HG02884 (cell line): ENCODE data around the gene RPS29.
"Not testable (repeated sequence)": the region's sequence is repeated elsewhere in the genome, so short reads cannot be mapped to it uniquely, and the experiment has no call there.

ENCODE experiments used
- ATAC-seq: cut with Tn5 transposase; IDR thresholded peaks from one replicate; pipeline ENCODE4 v1.9.1; 2021; ENCODE audit warnings: mild to moderate bottlenecking, moderate library complexity; ENCODE audit not compliant: unreplicated experiment

Gene RPS29

GRCh38 chr14:49585803-49586672 is at the start of gene RPS29:
TSS of gene RPS29 (minus strand) at chr14:49586380. CDS start at chr14:49586346, 34 bp downstream.
- peak; percentile 84 for ATAC-seq

DNA sequence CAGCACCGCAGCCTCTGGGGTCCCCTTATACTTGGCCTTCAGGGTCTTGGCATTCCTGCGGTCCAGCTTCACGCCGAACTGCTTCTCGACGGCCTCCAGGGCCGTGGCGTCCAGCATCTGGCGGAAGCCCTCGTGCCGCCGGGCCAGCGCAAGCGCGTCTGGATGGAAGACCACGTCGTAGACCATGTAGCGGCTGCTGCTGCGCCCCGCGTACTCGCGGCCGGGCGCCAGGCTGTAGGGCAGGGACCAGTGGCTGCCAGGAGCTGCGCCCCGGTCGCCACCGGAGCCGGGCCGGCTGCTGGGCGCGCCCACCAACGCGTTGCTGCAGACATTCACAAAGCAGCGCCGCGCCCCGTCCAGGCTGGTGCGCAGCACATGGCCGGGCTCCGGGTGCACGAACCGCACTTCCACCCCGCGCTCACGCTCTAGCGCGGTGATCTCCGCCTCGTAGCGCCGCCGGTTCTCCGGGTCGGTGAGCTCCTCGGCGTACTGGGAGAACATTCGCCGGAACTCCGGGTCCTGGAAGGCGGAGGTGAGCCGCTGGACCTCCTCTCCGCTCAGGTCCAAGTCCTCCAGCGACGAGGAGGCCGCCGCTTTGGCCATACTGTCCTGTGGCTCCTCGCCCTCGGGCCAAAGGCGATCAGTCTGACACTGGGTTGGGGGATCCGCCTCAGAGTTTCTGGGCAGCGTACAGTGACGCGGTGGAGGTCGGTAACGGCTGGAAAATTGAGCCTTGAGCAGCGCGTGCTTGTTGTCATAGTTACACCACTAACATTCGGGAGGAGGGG is 48.6 kb upstream of the RPS29 start, which contains the start of gene DNAAF2:
Gene DNAAF2, minus strand, starts transcription at position 698 of the 788 bp plus-strand sequence. Its CDS starts 95 bp downstream, at position 603.
- ATAC-seq, result peak; percentile 21

DNA sequence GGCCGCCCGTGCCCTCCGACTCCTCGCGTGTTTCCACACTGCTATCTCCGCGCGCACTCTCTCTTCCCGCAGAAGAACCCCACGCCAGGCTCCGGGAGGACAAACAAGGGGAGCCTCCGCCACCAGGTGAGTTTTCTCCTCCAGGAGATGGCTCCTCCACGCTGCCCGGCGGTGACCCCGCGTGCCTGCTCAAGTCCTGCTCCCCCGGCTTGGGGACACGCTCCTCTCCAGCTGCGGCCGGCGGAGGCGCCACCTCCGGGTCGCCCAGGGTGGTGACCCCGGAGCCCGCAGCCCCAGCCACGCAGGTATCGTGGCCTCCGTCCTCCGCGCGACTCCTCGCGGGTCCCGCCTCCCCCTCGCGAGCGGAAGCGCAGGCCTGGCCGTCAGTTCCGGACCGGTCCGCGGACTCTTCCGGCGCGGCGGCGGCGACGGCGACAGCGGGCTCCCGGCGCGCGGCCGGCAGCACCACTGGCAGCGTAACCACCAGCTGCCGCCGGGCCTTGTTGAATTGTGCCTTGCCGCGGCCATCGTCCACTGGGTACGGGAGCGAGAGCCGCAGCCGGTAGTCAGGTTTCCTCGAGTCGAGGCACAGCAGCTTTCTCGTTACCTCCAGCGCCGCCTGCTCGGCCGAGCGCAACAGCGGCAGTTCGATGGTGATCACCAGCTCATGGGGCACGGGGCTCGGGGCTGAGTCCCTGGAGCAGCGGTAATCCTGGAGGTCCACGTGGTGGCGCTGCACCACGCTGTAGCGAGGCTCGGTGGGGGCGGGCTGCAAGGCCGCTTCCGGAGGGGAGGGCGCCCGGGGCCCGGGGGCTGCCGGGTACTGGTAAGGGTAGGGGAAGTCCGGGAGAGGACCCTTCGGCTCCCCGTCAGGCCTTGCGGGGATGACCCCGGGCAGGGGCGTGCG is 47.7 kb upstream of the RPS29 start:
- ATAC-seq, result peak; percentile 74

DNA sequence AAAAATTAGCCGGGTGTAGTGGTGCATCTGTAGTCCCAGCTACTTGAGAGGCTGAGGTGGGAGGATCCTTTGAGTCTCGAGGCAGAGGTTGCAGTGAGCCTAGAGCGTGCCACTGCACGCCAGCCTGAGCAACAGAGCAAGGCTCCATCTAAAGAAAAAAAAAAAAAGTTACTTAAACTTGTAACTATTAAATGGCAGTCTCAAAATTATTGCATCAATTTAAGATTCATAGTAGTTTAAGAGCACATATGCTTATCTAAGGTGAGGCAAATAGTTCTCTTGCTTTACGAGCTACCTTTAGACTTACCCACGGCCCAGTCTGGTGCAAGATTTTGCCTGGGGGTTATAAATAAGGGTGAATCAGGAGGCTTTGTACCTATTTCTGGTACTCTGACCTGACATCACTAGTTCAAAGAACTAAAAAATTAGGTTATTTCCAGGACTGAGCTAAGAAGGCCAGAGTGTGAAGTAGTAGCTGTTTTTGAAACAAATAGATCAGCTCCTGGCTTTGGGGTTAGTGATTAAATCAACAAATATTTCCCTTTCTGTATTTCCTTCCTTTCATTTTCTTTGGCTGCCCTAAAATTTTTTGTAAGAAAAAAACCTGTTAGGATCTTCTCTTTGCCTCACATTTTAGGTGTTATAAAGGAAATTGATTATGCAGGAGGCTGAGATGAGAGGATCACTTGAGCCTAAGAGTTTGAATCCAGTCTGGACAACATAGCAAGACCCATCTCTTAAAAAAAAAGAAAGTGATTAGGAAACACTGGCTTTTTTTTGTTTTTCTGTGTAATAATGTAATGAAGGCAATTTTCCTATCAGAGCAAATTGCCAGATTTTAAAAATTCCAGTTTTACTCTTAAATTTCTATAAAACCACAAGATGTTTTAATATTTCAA is 38.0 kb upstream of the RPS29 start:
- no peak for ATAC-seq

- no peak for ATAC-seq
Measured at GRCh38 chr14:49623387-49623786, 37.2 kb upstream of the RPS29 start.

DNA sequence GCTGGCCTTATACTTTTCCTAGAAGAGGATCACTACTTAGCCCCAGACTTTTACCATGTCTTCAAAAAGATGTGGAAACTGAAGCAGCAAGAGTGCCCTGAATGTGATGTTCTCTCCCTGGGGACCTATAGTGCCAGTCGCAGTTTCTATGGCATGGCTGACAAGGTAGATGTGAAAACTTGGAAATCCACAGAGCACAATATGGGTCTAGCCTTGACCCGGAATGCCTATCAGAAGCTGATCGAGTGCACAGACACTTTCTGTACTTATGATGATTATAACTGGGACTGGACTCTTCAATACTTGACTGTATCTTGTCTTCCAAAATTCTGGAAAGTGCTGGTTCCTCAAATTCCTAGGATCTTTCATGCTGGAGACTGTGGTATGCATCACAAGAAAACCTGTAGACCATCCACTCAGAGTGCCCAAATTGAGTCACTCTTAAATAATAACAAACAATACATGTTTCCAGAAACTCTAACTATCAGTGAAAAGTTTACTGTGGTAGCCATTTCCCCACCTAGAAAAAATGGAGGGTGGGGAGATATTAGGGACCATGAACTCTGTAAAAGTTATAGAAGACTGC is 35.9 kb upstream of the RPS29 start:
- no peak for ATAC-seq

DNA sequence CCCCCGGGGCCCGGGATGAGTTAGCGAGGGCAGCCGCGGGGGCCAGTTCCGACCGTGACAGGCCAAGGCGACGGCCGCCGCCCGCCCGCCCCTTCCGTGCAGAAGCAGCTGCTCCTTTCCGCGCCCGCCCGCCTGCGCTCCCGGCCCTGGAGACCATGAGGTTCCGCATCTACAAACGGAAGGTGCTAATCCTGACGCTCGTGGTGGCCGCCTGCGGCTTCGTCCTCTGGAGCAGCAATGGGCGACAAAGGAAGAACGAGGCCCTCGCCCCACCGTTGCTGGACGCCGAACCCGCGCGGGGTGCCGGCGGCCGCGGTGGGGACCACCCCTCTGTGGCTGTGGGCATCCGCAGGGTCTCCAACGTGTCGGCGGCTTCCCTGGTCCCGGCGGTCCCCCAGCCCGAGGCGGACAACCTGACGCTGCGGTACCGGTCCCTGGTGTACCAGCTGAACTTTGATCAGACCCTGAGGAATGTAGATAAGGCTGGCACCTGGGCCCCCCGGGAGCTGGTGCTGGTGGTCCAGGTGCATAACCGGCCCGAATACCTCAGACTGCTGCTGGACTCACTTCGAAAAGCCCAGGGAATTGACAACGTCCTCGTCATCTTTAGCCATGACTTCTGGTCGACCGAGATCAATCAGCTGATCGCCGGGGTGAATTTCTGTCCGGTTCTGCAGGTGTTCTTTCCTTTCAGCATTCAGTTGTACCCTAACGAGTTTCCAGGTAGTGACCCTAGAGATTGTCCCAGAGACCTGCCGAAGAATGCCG is 35.1 kb upstream of the RPS29 start:
- ATAC-seq, result peak; percentile 27

- peak; percentile 92 for ATAC-seq
Measured at GRCh38 chr14:49620182-49621113, 34.3 kb upstream of the RPS29 start, which contains the start of the genes MGAT2 and RPL36AL. TSS of gene MGAT2 (plus strand) at chr14:49620799. CDS start at chr14:49621269, 470 bp downstream. TSS of gene RPL36AL (minus strand) at chr14:49620626. CDS start at chr14:49619104, 1,522 bp downstream.

- no peak for ATAC-seq
Measured at GRCh38 chr14:49619730-49620129, 33.5 kb upstream of the RPS29 start.

DNA sequence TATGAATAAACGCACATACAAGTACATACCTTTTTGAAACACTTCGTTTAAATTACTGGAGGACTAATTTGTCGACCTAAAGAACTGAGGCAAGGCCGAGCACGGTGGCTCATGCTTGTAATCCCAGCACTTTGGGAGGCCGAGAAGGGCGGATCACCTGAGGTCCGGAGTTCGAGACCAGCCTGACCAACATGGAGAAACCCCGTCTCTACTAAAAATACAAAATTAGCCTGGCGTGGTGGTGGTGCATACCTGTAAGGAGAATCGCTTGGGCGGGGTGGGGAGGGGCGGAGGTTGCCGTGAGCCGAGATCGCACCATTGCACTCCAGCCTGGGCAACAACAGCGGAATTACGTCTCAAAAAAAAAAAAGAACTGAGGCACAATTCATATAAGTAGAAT is 33.1 kb upstream of the RPS29 start:
- ATAC-seq, result not testable (repeated sequence)

GRCh38 chr14:49617852-49618519 is 31.8 kb upstream of the RPS29 start:
- ATAC-seq, result no peak

DNA sequence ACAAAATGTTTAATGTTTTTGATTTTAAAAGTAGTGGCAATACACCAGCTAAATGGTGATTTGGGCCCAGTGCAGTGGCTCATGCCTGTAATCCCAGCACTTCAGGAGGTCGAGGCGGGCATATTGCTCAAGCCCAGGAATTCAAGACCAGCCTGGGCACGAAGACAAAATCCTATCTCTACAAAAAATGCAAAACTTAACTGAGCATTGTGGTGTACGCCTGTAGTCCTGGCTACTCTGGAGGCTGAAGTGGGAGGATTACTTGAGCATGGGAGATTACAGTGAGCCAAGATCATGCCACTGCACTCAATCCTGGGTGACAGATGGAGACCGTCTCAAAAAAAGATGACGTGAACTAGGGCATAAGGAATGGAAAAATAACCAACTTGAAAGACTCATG is 29.6 kb upstream of the RPS29 start:
- no peak for ATAC-seq

GRCh38 chr14:49614196-49614595 is 28.0 kb upstream of the RPS29 start:
- no peak for ATAC-seq

GRCh38 chr14:49612671-49613070 is 26.5 kb upstream of the RPS29 start:
- no peak for ATAC-seq

- no peak for ATAC-seq
Measured at GRCh38 chr14:49612251-49612650, 26.1 kb upstream of the RPS29 start.

GRCh38 chr14:49607583-49607982 is 21.4 kb upstream of the RPS29 start:
- no peak for ATAC-seq
